Gastroesophageal sphincter (tissue), 3 donors: ENCODE data around the gene ZC3HAV1.

Experiments
- CTCF ChIP-seq, 4 experiments: fragments of 200-600 bp in 2 of 4; fragments of 450-650 bp in 2 of 4; sonication (generic) in 1 of 4; IDR thresholded peaks; one replicate each; pipeline ENCODE4 v1.5.1; 2017 to 2019; ENCODE audit warnings: antibody characterized with exemption in 4 of 4, mild to moderate bottlenecking in 2 of 4, moderate library complexity in 2 of 4
- POLR2A ChIP-seq, 2 donors: fragments of 450-650 bp; IDR thresholded peaks; one replicate each; pipeline ENCODE4 v1.6.1; 2017; ENCODE audit warnings: antibody characterized with exemption in 2 of 2, mild to moderate bottlenecking in 2 of 2, moderate library complexity in 1 of 2
- POLR2AphosphoS5 ChIP-seq: sonication (generic); formaldehyde crosslinking; IDR thresholded peaks from one replicate; pipeline ENCODE4 v1.6.1; 2017; ENCODE audit warnings: antibody characterized with exemption

DNA sequence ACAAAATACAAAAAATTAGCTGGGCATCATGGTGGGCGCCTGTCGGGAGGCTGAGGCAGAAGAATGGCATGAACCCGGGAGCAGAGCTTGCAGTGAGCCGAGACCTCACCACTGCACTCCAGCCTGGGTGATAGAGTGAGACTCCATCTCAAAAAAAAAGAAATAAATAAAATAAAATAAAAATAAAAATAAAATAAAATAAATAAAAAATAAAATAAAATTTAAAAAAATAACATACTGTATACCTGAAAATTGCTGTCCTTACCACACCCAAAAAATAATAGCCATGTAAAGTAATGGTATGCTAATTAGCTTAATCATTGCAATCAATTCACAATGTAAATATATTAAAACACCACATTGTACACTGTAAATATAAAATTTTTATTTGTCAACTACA is 77.0 kb downstream of the ZC3HAV1 start:
- TF ChIP-seq CTCF (IDR thresholded peaks at IDR 0.05) (no peak), POLR2A (IDR thresholded peaks at IDR 0.05) (no peak), POLR2AphosphoS5 (no peak)
